Peyer's patch (tissue), 4 donors: ENCODE data around the gene CRIM1.

Experiments used
- POLR2A ChIP-seq, 2 donors: fragments of 450-650 bp; IDR thresholded peaks; one replicate each; pipeline ENCODE4 v1.5.1; 2017; ENCODE audit warnings: antibody characterized with exemption in 2 of 2, mild to moderate bottlenecking in 2 of 2, moderate library complexity in 2 of 2
- TF ChIP-seq, protein P1 (sequence below), 6 experiments: fragments of 450-650 bp in 4 of 6; fragments of 200-600 bp in 2 of 6; sonication (generic) in 1 of 6; IDR thresholded peaks; one replicate each; pipeline ENCODE4 v1.5.1; 2017 to 2019; ENCODE audit warnings: antibody characterized with exemption in 6 of 6, mild to moderate bottlenecking in 3 of 6, moderate library complexity in 1 of 6

DNA sequence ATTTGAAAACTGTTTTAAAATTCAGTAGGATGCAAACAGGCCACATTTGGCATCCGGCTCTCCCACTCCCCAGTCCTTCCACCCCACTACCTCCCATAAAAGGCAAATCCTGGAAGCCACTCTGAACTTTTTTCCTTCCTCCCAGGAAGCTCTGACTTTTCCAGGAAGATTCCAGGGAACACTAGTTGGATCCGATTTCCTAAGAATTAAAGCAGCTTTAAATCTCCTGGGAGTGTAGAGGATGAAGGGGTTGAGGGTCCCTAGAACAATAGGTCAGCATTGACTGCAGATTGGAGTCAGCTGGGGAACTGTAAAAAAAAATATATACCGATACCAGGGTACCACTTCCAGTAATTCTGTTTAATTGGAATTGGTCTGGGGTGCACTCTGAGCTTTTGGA lies 76.9 kb downstream of the CRIM1 start:
- TF ChIP-seq, protein P1, sequence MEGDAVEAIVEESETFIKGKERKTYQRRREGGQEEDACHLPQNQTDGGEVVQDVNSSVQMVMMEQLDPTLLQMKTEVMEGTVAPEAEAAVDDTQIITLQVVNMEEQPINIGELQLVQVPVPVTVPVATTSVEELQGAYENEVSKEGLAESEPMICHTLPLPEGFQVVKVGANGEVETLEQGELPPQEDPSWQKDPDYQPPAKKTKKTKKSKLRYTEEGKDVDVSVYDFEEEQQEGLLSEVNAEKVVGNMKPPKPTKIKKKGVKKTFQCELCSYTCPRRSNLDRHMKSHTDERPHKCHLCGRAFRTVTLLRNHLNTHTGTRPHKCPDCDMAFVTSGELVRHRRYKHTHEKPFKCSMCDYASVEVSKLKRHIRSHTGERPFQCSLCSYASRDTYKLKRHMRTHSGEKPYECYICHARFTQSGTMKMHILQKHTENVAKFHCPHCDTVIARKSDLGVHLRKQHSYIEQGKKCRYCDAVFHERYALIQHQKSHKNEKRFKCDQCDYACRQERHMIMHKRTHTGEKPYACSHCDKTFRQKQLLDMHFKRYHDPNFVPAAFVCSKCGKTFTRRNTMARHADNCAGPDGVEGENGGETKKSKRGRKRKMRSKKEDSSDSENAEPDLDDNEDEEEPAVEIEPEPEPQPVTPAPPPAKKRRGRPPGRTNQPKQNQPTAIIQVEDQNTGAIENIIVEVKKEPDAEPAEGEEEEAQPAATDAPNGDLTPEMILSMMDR (IDR thresholded peaks at IDR 0.05): no peak
- TF ChIP-seq POLR2A (IDR thresholded peaks at IDR 0.05): no peak
